Testis (tissue), 3 donors: ENCODE measurements around the gene TUBB3. TPM values are rescaled to one million over a fixed set of nuclear protein-coding genes. Genes with fewer than 3 reads are reported as not detected.
A peak's percentile ranks its signal among the peaks of the same experiment; 100 is the strongest.

ENCODE experiments used
- DNase-seq: peaks from one replicate; pipeline ENCODE4 v3.0.0-alpha.2; 2019
- H3K27ac ChIP-seq, 2 donors: fragments of 200-600 bp; sonication (generic); one replicate each; pipeline ENCODE4 v1.5.1; 2019
- H3K27me3 ChIP-seq: fragments of 200-600 bp; sonication (generic); one replicate; pipeline ENCODE4 v1.5.1; 2019
- H3K36me3 ChIP-seq: fragments of 200-600 bp; sonication (generic); one replicate; pipeline ENCODE4 v1.5.1; 2017; ENCODE audit warnings: low read depth; ENCODE audit errors: missing control alignments
- H3K4me1 ChIP-seq: fragments of 200-600 bp; sonication (generic); one replicate; pipeline ENCODE4 v1.5.1; 2019
- H3K4me3 ChIP-seq, 2 donors: fragments of 200-600 bp; sonication (generic); one replicate each; pipeline ENCODE4 v1.5.1; 2017 to 2019
- H3K9me3 ChIP-seq: fragments of 200-600 bp; sonication (generic); one replicate; pipeline ENCODE4 v1.5.1; 2017
- POLR2A ChIP-seq: fragments of 450-650 bp; IDR thresholded peaks from one replicate; pipeline ENCODE4 v1.6.1; 2017; ENCODE audit warnings: antibody characterized with exemption, mild to moderate bottlenecking, moderate library complexity
- WGBS, 2 donors: methylation state at CpG; one replicate each; pipeline ENCODE4 v1.1.5; 2018; 5-methylcytosine and 5-hydroxymethylcytosine counted together
- intact Hi-C: fragments of 100-400 bp; cut with DNase I; formaldehyde crosslinking; loops from one replicate; pipeline ENCODE4 v1.15.1; 2023; ENCODE audit warnings: low total_unique reads
- polyA plus RNA-seq: library from polyadenylated mRNA; stranded (reverse); fragments of 350-450 nt; fragmentation: Illumina TruSeq; extraction: RNeasy Lipid Tissue Mini Kit (QIAGEN cat#74804); gene quantifications from one replicate; pipeline ENCODE4 v1.2.3, GENCODE V29; 2014; ENCODE audit warnings: low read depth, low replicate concordance; ENCODE audit not compliant: insufficient read depth
- total RNA-seq, 2 donors: library from RNA; depleted of rRNA; stranded (reverse); fragments of >200 nt; gene quantifications; one replicate each; pipeline ENCODE4 v1.2.3, GENCODE V29; 2016
- TF ChIP-seq, protein P1 (sequence below), 3 experiments: fragments of 450-650 bp in 2 of 3; fragments of 200-600 bp in 1 of 3; sonication (generic) in 1 of 3; IDR thresholded peaks; one replicate each; pipeline ENCODE4 v1.5.1; 2016 to 2019; ENCODE audit warnings: antibody characterized with exemption in 3 of 3, mild to moderate bottlenecking in 2 of 3, moderate library complexity in 1 of 3

TUBB3 gene
- total and polyA plus RNA-seq, 3 donors from 2014 or later: 38.8 to 61.7 (median 56.5) TPM

DNA sequence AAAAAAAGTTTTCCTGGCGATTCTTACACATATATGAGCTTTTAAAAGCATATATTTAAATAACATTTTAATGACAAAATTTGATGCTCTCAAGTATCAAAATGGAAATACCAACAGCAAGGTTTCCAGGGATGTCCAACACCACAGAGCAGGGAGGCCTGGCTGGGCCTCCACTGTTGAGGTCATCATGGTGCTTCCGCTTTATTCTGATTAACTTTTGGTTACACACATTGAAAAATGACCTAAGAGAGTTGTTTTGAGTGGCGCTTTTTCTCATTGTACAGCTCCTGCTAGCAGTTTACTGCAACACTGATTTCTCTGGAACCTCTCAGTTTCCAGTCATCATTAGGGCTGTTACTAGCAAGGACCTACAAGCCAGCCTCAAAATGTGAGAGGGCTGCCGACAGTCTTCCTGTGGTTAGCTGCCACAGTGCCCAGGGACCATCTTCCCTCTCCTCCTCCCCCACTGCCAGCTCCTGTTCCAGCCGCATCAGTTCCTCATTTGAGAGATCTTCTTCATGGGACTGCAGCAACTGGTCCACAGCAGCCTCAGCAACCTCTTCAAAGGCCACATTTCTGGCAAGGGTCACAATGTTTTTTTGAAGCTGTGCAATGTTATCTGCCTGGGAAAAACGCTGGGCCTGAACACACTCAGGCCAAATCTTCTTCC, 46.7 kb downstream of the TUBB3 start:
- Histone ChIP-seq H3K4me1 (peaks cover 21% of the 10 kb centered on the region), H3K9me3 (no peaks in the 10 kb centered on the region), H3K27me3 (no peaks in the 10 kb centered on the region), H3K27ac (no peak overlapping the region), H3K36me3 (no peaks in the 10 kb centered on the region), H3K4me3 (no peak overlapping the region)
- no peak for DNase-seq
- TF ChIP-seq POLR2A: no peak
- TF ChIP-seq, protein P1, sequence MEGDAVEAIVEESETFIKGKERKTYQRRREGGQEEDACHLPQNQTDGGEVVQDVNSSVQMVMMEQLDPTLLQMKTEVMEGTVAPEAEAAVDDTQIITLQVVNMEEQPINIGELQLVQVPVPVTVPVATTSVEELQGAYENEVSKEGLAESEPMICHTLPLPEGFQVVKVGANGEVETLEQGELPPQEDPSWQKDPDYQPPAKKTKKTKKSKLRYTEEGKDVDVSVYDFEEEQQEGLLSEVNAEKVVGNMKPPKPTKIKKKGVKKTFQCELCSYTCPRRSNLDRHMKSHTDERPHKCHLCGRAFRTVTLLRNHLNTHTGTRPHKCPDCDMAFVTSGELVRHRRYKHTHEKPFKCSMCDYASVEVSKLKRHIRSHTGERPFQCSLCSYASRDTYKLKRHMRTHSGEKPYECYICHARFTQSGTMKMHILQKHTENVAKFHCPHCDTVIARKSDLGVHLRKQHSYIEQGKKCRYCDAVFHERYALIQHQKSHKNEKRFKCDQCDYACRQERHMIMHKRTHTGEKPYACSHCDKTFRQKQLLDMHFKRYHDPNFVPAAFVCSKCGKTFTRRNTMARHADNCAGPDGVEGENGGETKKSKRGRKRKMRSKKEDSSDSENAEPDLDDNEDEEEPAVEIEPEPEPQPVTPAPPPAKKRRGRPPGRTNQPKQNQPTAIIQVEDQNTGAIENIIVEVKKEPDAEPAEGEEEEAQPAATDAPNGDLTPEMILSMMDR (IDR thresholded peaks at IDR 0.05): no peak
- WGBS, 2 donors: 87 to 95% methylated on average over 6 of the region's 6 CpGs
- intact Hi-C loops: no loop called here

DNA sequence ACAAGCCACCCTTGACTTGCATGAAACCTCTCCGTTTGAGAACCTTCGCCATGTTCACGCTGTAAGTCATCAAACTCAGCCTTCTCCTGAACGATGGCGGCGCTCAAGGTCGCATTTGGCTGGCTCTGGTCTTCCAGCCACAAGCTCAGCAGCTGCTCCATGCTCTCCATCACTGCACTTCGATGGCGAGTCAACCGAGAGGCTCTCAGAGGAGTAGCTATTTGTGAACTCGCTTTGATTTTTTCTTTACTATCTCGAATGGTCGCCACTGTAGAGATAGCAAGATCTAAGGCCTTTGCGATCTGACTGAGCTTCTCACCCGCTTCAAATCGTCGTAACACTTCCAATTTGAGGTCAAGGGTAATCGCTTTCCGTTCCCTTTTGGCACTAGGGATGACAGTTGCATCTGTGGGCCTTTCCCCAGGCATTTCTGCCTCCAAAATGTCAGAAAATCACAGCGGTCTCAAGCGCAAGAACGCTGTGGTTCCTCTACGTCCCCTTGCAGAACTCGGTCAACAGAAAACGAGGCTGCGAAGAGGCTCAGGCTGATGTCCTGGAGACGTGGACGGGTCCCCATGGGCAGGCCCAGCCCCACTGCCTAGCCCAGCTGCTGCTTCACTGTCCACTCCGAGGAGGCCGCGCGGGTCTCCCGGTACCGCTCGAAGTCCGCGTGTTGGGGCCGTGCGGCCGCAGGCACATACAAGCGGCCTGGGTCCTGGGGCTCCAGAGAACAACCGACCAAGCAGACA, 48.5 kb downstream of the TUBB3 start:
- no peaks in the 10 kb centered on the region for H3K9me3 ChIP-seq
- intact Hi-C loops: no loop called here
- DNase-seq: peak; percentile 42
- no peak for TF ChIP-seq POLR2A
- TF ChIP-seq, protein P1 (IDR thresholded peaks at IDR 0.05): no peak
- H3K27ac ChIP-seq: peak overlapping the region; percentile 95 to 97
- H3K27me3 ChIP-seq: no peaks in the 10 kb centered on the region
- H3K4me1 ChIP-seq: peaks cover 21% of the 10 kb centered on the region
- WGBS, 2 donors: 41 to 46% methylated on average over 22 to 42 of the region's 42 CpGs
- peak overlapping the region; percentile 82 to 97 for H3K4me3 ChIP-seq
- no peaks in the 10 kb centered on the region for H3K36me3 ChIP-seq

DNA sequence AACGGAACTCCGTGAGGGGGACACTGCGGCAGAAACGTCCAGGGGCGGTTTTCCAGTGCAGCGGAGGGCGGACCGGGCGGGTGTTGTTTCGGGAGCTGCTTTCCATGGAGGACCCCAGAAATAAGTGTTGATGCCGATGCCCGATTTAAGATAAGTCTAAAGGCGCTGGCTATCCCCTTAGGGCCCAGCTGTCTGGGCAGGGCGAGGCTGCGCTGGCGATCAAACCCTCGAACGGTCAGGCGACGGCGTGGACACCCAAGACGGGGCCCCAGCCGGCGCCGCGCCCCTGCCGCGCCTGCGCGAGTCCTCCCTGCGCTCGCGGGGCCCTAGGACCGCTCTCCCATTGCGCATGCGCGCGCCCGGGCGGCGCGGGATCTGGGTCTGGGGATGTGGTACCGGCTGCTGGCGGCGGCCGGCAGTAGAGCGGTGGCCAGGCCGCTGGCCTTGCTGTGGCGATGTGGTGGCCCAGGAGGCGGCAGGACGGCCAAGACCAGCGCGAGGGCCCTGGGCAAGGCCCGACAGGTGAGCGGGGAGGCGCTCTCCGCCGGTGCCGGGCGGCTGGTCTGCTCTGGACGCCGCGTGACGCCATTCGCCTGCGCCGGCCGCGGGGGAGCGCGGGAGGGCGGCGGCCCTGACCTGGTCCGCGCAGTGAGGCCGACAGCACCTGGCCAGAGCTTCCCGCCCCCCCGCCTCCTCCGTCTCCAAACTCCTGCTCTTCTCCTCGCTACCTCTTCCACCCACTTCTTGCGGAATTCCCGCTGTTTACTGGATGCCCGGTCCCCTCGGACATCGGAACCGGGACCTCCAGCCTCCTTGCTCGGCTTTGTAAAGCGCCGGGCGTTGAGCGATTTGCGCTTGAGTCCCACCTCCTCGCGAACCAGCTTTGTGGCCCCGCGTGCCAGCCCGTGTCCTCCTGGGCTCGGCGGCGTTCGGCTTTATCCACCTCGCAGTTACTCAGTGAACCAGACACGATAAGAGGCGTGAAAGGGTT, 49.4 kb downstream of the TUBB3 start:
- DNase-seq: peak; percentile 90
- intact Hi-C loops: no loop called here
- WGBS, 2 donors: 1% methylated on average over 54 to 82 of the region's 104 CpGs

DNA sequence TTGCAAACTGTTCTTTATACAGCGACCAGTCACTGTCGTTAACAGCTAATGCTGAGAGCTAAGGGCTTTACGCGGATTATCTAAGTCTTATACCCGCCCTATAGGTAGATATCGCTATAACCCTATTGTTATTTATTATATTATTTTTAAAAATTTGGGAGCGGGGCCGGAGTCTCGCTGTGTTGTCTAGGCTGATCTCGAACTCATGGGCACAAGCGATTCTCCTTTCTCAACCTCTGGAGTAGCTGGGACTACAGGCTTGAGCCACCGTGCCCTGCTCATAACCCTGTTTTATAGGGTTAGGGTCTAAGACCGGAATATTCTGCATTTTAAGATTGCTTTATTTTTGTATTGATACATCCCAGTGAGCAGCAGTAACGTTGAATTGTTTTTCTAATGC, 50.1 kb downstream of the TUBB3 start:
- Histone ChIP-seq H3K9me3 (no peaks in the 10 kb centered on the region), H3K4me3 (peak overlapping the region; percentile 82 to 97), H3K27me3 (no peaks in the 10 kb centered on the region), H3K4me1 (peaks cover 21% of the 10 kb centered on the region), H3K27ac (peak overlapping the region; percentile 95 to 97), H3K36me3 (no peaks in the 10 kb centered on the region)
- intact Hi-C loops: no loop called here
- 10 to 16% methylated on average over 14 of the region's 14 CpGs for WGBS, 2 donors
- TF ChIP-seq POLR2A: no peak
- TF ChIP-seq, protein P1 (IDR thresholded peaks at IDR 0.05): no peak
- DNase-seq: no peak

More for the DNA sequence above, 49.4 kb downstream of the TUBB3 start:
- Histone ChIP-seq H3K9me3 (no peaks in the 10 kb centered on the region), H3K36me3 (no peaks in the 10 kb centered on the region), H3K27me3 (no peaks in the 10 kb centered on the region), H3K4me1 (peaks cover 21% of the 10 kb centered on the region), H3K4me3 (peak overlapping the region; percentile 82 to 97), H3K27ac (peak overlapping the region; percentile 95 to 97)
- TF ChIP-seq, protein P1 (IDR thresholded peaks at IDR 0.05): no peak
- TF ChIP-seq POLR2A: peak; percentile 28
